HG03378 (cell line): ENCODE measurements around the gene ST7.
"Not testable (repeated sequence)": the region's sequence is repeated elsewhere in the genome, so short reads cannot be mapped to it uniquely, and the experiment has no call there.

Source experiments
- ATAC-seq: cut with Tn5 transposase; IDR thresholded peaks from one replicate; pipeline ENCODE4 v1.9.1; 2021; ENCODE audit warnings: mild to moderate bottlenecking, moderate library complexity; ENCODE audit not compliant: unreplicated experiment

Gene ST7

DNA sequence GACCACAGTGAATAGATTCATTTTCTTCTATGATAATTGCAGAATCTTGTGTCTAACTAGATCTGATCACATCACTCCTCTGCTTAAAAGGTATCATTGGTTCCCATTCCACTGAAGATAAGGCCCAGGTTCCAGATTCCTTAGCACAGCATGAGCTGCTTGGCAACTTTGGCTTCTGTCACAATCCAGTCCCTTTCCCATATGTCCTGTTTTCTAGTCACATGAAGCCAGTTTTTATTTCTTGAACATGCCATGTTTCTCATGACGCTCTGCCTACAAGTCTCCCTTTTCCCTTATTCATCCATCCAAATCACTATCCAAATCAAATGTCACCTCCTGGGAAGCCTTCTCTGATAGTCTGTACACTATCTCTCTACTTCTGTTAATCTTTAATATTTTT lies 167.0 kb downstream of the ST7 start:
- ATAC-seq: not testable (repeated sequence)

DNA sequence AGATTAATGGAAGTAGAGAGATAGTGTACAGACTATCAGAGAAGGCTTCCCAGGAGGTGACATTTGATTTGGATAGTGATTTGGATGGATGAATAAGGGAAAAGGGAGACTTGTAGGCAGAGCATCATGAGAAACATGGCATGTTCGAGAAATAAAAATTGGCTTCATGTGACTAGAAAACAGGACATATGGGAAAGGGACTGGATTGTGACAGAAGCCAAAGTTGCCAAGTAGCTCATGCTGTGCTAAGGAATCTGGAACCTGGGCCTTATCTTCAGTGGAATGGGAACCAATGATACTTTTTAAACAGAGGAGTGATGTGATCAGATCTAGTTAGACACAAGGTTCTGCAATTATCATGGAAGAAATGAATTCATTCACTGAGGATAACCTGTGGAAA lies 168.7 kb downstream of the ST7 start:
- not testable (repeated sequence) for ATAC-seq

- ATAC-seq: no peak
These were observed 169.2 kb downstream of the ST7 start for GRCh38 chr7:117122536-117122935.

- ATAC-seq: no peak
These were observed 170.1 kb downstream of the ST7 start for GRCh38 chr7:117123311-117123926.

DNA sequence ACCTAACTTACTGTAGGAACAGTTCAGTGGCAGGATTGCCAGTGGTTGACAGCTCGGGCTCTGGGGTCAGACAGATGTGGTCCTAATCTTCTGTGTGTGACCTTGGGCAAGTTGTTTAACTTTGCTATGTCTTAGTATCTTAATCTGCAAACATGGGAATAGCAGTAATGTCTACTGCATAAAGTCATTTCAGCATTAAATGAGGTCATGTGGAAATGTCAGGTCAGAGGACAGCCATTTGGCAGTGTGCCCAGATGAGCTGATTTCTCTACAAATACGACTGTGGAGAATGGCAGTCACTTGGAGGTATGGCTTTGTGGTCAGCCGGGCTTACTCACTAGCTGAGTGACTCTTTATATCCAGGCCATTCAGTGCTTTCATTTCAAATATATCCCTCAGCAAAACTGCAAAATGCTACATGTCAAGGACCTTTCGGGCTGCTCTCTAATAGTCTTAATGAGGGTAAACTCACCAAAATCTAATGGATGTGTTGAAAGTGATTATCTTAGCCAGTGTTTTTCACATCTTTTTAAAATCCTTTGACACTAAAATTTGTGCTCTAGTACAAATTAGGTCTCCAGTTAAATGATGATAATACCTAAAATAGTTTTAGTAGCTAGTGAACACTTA lies 171.4 kb downstream of the ST7 start:
- ATAC-seq: peak; percentile 91

GRCh38 chr7:117126676-117127075 lies 173.4 kb downstream of the ST7 start:
- ATAC-seq: no peak

DNA sequence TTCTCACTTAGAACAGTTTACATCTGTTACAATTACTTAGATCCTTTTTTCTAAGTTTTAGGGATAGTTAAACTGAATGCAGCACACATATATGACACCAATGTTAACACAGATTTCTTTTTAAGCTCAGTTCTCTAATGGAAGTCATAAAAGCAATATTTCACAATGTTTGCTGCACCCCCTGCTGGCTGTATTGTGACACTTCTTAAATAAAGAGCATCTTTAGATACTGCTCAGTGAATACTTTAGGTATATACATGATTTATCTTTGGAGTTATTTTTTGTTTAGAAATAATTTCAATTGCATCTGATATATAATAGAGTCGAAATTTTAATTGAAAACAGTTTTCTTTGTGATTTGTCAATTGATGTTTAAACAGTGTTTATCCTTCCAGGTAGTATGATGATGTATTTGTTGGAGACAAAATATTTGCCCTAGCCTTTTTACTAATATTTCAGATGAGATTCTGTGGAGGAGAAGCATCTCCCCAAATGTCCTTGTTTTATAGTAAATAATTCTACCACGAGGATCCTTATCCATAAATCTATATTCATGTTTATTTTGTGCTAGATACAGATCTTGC lies 174.4 kb downstream of the ST7 start:
- ATAC-seq: peak; percentile 58

- no peak for ATAC-seq
These were observed 176.2 kb downstream of the ST7 start for GRCh38 chr7:117129521-117129955.

GRCh38 chr7:117130262-117130661 lies 177.0 kb downstream of the ST7 start:
- no peak for ATAC-seq

GRCh38 chr7:117132321-117133120 lies 179.2 kb downstream of the ST7 start:
- no peak for ATAC-seq

- ATAC-seq: no peak
These were observed 179.8 kb downstream of the ST7 start for GRCh38 chr7:117133125-117133524.

DNA sequence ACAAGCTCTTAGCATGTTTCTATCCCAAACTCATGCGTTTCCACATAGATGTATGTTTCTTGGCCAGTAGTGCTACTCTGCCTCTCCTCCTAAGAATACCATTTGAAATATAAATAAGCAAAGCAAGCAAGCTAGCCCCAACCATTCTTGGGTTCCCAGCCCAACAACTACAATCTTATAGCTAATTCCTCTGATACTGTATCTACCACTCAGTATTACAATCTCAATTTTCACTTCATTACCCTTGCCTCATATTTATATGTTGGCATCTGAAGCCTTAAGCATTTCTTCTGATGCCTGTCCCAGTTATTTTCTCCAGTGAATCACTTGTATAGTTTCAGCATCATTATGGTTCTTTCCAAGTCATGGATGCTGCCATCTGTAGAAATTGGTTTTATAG lies 181.1 kb downstream of the ST7 start:
- no peak for ATAC-seq

GRCh38 chr7:117134889-117135552 lies 181.7 kb downstream of the ST7 start:
- no peak for ATAC-seq

DNA sequence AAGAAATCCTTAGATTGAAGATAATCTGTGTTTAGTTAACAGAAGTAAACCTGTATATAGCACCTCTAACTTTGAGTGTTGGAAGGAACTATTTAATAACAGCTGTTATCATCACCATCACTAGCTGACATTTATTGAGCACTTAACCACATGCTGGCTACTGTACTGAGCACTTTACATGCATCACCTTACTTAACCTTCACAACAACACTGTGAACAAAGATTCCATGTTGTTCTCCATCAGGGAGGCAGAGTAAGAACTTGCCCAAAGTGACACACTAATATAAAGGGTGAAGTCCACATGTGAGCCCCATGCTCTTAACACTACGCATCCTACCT lies 182.2 kb downstream of the ST7 start:
- ATAC-seq: no peak

DNA sequence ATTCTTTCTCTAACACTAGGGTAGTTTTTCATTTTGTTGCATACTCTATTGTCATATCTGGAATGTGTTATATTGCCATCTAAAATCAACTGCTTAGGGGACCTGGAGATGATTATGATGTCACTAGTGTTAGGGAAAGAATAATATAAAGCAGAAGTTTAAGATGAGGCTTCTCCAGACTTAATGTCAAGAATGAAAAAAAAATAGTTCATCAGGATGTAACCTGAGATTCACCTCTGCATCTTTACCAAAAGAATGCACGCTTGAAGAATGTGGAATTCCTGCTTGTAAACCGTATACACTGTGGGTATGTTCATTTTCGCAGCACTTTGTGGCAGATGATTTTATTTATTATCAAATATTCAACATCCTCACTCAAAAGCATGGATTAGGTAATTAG lies 184.6 kb downstream of the ST7 start:
- no peak for ATAC-seq

- no peak for ATAC-seq
These were observed 185.2 kb downstream of the ST7 start for GRCh38 chr7:117138495-117138894.

GRCh38 chr7:117138981-117139380 lies 185.7 kb downstream of the ST7 start:
- no peak for ATAC-seq

DNA sequence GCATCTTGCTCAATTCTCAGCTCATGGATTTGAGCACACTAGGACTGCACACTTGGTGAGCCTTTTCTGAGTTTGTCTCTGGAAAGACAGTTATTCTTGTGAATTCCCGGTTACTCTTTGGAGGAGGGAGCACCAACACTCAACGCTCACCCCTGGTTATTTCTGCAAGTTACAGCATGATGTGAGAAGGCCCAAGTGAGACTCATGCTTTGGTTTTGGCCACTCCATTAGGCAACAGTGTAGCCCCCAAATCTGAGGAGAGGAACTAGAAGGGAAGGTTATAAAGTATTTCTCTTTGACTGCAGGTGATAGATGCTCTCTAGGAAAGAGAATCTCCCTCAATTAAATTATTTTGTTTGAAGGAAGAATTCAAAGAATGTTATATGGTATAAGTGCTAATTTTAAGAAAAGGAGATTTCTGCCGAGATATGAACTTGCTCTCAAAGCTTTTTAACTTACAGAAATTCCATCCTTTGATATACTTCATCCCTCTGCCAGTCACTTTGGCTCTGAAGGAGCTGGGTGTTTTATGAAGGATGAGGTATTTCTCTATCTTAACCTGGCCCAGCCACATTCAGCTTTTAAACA lies 186.2 kb downstream of the ST7 start:
- ATAC-seq: no peak

- no peak for ATAC-seq
These were observed 187.6 kb downstream of the ST7 start for GRCh38 chr7:117140921-117141320.

GRCh38 chr7:117143066-117143465 lies 189.8 kb downstream of the ST7 start:
- ATAC-seq: no peak

GRCh38 chr7:117143580-117143979 lies 190.3 kb downstream of the ST7 start:
- ATAC-seq: no peak
